Breast epithelium (tissue), 3 donors: Measurements from ENCODE around the gene SCD5.

Source experiments
- CTCF ChIP-seq, 3 donors: fragments of 450-650 bp; IDR thresholded peaks; one replicate each; pipeline ENCODE4 v1.5.1; 2016 to 2017; ENCODE audit warnings: antibody characterized with exemption in 3 of 3, mild to moderate bottlenecking in 3 of 3, moderate library complexity in 3 of 3
- POLR2A ChIP-seq: fragments of 450-650 bp; IDR thresholded peaks from one replicate; pipeline ENCODE4 v1.6.1; 2016; ENCODE audit warnings: antibody characterized with exemption, mild to moderate bottlenecking, moderate library complexity

- TF ChIP-seq CTCF (IDR thresholded peaks at IDR 0.05) (no peak), POLR2A (no peak)
These were observed 44.0 kb upstream of the SCD5 start for GRCh38 chr4:82842593-82842992.
